Large intestine (tissue), 3 donors: Measurements from ENCODE around the gene TRAPPC2L. TPM values are rescaled to one million over a fixed set of nuclear protein-coding genes. Genes with fewer than 3 reads are reported as not detected.

ENCODE experiments used
- DNase-seq, 2 donors: peaks; one replicate each; pipeline versions ENCODE4 v3.0.0 to v3.0.0-alpha.2; 2013
- H3K27ac ChIP-seq: one replicate; pipeline ENCODE4 v1.5.1; 2013; ENCODE audit warnings: low read length
- H3K27me3 ChIP-seq: 2 replicates; pipeline ENCODE4 v1.6.1; 2013; ENCODE audit warnings: low read length; ENCODE audit not compliant: control insufficient read depth, insufficient read depth
- H3K36me3 ChIP-seq: 2 replicates; pipeline ENCODE4 v1.6.1; 2013; ENCODE audit warnings: low read length; ENCODE audit not compliant: control insufficient read depth, insufficient read depth
- H3K4me1 ChIP-seq: one replicate; pipeline ENCODE4 v1.6.1; 2013; ENCODE audit warnings: low read length; ENCODE audit not compliant: control insufficient read depth, insufficient read depth
- H3K4me3 ChIP-seq: one replicate; pipeline ENCODE4 v1.5.1; 2013; ENCODE audit warnings: low read length
- H3K9me3 ChIP-seq: one replicate; pipeline ENCODE4 v1.6.1; 2013; ENCODE audit warnings: mild to moderate bottlenecking, low read depth, low read length, moderate library complexity; ENCODE audit not compliant: control insufficient read depth
- WGBS: methylation state at CpG from one replicate; pipeline ENCODE4 v1.1.5; 2013; ENCODE audit warnings: low lambda C conversion rate; ENCODE audit not compliant: insufficient coverage; 5-methylcytosine and 5-hydroxymethylcytosine counted together
- polyA plus RNA-seq: library from polyadenylated mRNA; unstranded; fragments of 120-200 nt; gene quantifications from one replicate; pipeline ENCODE4 v1.2.1, GENCODE V29; 2013

TRAPPC2L gene
- polyA plus RNA-seq, 1 donor, result 96.0 TPM

- Histone ChIP-seq H3K27me3 (no peaks in the 10 kb centered on the region), H3K4me1 (no peaks in the 10 kb centered on the region), H3K9me3 (no peaks in the 10 kb centered on the region), H3K4me3 (no peak overlapping the region), H3K27ac (no peak overlapping the region), H3K36me3 (peaks cover 54% of the 10 kb centered on the region)
- no CpG with 5 or more reads among the region's 39 CpGs for WGBS
- no peak for DNase-seq
Observed at GRCh38 chr16:88839026-88839529, 17.8 kb upstream of the TRAPPC2L start.

GRCh38 chr16:88839745-88840599, 17.0 kb upstream of the TRAPPC2L start:
- no peak overlapping the region for H3K27ac ChIP-seq
- WGBS, result no CpG with 5 or more reads among the region's 24 CpGs
- no peaks in the 10 kb centered on the region for H3K4me1 ChIP-seq
- H3K36me3 ChIP-seq, result peaks cover 50% of the 10 kb centered on the region
- H3K9me3 ChIP-seq, result no peaks in the 10 kb centered on the region
- no peak overlapping the region for H3K4me3 ChIP-seq
- no peak for DNase-seq
- H3K27me3 ChIP-seq, result no peaks in the 10 kb centered on the region

- no CpG with 5 or more reads among the region's 30 CpGs for WGBS
- H3K4me1 ChIP-seq, result no peaks in the 10 kb centered on the region
- H3K27me3 ChIP-seq, result no peaks in the 10 kb centered on the region
- no peaks in the 10 kb centered on the region for H3K9me3 ChIP-seq
- no peak overlapping the region for H3K4me3 ChIP-seq
- no peak for DNase-seq
- peaks cover 44% of the 10 kb centered on the region for H3K36me3 ChIP-seq
- H3K27ac ChIP-seq, result no peak overlapping the region
Observed at GRCh38 chr16:88840600-88841215, 16.2 kb upstream of the TRAPPC2L start.

- no peak for DNase-seq
- H3K27me3 ChIP-seq, result no peaks in the 10 kb centered on the region
- no peaks in the 10 kb centered on the region for H3K4me1 ChIP-seq
- no peak overlapping the region for H3K4me3 ChIP-seq
- H3K27ac ChIP-seq, result no peak overlapping the region
- WGBS, result no CpG with 5 or more reads among the region's 40 CpGs
- no peaks in the 10 kb centered on the region for H3K9me3 ChIP-seq
- peaks cover 44% of the 10 kb centered on the region for H3K36me3 ChIP-seq
Observed at GRCh38 chr16:88841521-88842307, 15.2 kb upstream of the TRAPPC2L start.

GRCh38 chr16:88842308-88842756, 14.6 kb upstream of the TRAPPC2L start:
- Histone ChIP-seq H3K4me3 (no peak overlapping the region), H3K4me1 (no peaks in the 10 kb centered on the region), H3K27ac (no peak overlapping the region), H3K9me3 (no peaks in the 10 kb centered on the region), H3K36me3 (peaks cover 44% of the 10 kb centered on the region), H3K27me3 (no peaks in the 10 kb centered on the region)
- no peak for DNase-seq
- no CpG with 5 or more reads among the region's 15 CpGs for WGBS

GRCh38 chr16:88842806-88843205, 14.1 kb upstream of the TRAPPC2L start:
- H3K4me1 ChIP-seq, result no peaks in the 10 kb centered on the region
- no peak overlapping the region for H3K27ac ChIP-seq
- H3K9me3 ChIP-seq, result no peaks in the 10 kb centered on the region
- no peaks in the 10 kb centered on the region for H3K27me3 ChIP-seq
- 100% methylated on average over 3 of the region's 25 CpGs for WGBS
- no peak for DNase-seq
- peaks cover 45% of the 10 kb centered on the region for H3K36me3 ChIP-seq
- H3K4me3 ChIP-seq, result no peak overlapping the region

- whole genome bisulfite sequencing, result no CpG with 5 or more reads among the region's 20 CpGs
- Histone ChIP-seq H3K27me3 (no peaks in the 10 kb centered on the region), H3K4me1 (no peaks in the 10 kb centered on the region), H3K27ac (no peak overlapping the region), H3K9me3 (no peaks in the 10 kb centered on the region), H3K36me3 (peaks cover 45% of the 10 kb centered on the region), H3K4me3 (no peak overlapping the region)
- DNase-seq, result no peak
Observed at GRCh38 chr16:88843256-88843655, 13.7 kb upstream of the TRAPPC2L start.

GRCh38 chr16:88844419-88845036, 12.4 kb upstream of the TRAPPC2L start:
- WGBS, result no CpG with 5 or more reads among the region's 11 CpGs
- H3K9me3 ChIP-seq, result no peaks in the 10 kb centered on the region
- H3K27me3 ChIP-seq, result no peaks in the 10 kb centered on the region
- H3K27ac ChIP-seq, result no peak overlapping the region
- peaks cover 34% of the 10 kb centered on the region for H3K36me3 ChIP-seq
- DNase-seq, result no peak
- no peaks in the 10 kb centered on the region for H3K4me1 ChIP-seq
- H3K4me3 ChIP-seq, result no peak overlapping the region

- DNase-seq, result no peak
- no peaks in the 10 kb centered on the region for H3K27me3 ChIP-seq
- H3K9me3 ChIP-seq, result no peaks in the 10 kb centered on the region
- no peak overlapping the region for H3K4me3 ChIP-seq
- WGBS, result no CpG with 5 or more reads among the region's 9 CpGs
- no peaks in the 10 kb centered on the region for H3K4me1 ChIP-seq
- H3K27ac ChIP-seq, result no peak overlapping the region
- H3K36me3 ChIP-seq, result peaks cover 31% of the 10 kb centered on the region
Observed at GRCh38 chr16:88846088-88846487, 10.8 kb upstream of the TRAPPC2L start.

GRCh38 chr16:88847654-88848053, 9.3 kb upstream of the TRAPPC2L start:
- Histone ChIP-seq H3K36me3 (peaks cover 19% of the 10 kb centered on the region), H3K9me3 (peaks cover 3% of the 10 kb centered on the region), H3K27ac (no peak overlapping the region), H3K27me3 (no peaks in the 10 kb centered on the region), H3K4me1 (no peaks in the 10 kb centered on the region), H3K4me3 (no peak overlapping the region)
- WGBS, result no CpG with 5 or more reads among the region's 18 CpGs
- DNase-seq, result no peak
